ENCODE measurements around the gene MAN1B1. TPM values are rescaled to one million over a fixed set of nuclear protein-coding genes. Genes with fewer than 3 reads are reported as not detected.

Gene MAN1B1
- total RNA-seq, 1 experiment from 2014 or later = 42.6 TPM

- no peak for DNase-seq
- peaks cover 67% of the 10 kb centered on the region for H3K36me3 ChIP-seq
- H3K27ac ChIP-seq = no peak overlapping the region
- H3K4me1 ChIP-seq = no peaks in the 10 kb centered on the region
- H3K4me3 ChIP-seq = no peak overlapping the region
- 0 out of 2 replicates have a peak, but pooled peaks cover 2% of the 10 kb centered on the region for H3K9me3 ChIP-seq (replicated peaks)
- no peaks in the 10 kb centered on the region for H3K27me3 ChIP-seq
Observed at GRCh38 chr9:137103206-137103999, 16.6 kb downstream of the MAN1B1 start.

DNA sequence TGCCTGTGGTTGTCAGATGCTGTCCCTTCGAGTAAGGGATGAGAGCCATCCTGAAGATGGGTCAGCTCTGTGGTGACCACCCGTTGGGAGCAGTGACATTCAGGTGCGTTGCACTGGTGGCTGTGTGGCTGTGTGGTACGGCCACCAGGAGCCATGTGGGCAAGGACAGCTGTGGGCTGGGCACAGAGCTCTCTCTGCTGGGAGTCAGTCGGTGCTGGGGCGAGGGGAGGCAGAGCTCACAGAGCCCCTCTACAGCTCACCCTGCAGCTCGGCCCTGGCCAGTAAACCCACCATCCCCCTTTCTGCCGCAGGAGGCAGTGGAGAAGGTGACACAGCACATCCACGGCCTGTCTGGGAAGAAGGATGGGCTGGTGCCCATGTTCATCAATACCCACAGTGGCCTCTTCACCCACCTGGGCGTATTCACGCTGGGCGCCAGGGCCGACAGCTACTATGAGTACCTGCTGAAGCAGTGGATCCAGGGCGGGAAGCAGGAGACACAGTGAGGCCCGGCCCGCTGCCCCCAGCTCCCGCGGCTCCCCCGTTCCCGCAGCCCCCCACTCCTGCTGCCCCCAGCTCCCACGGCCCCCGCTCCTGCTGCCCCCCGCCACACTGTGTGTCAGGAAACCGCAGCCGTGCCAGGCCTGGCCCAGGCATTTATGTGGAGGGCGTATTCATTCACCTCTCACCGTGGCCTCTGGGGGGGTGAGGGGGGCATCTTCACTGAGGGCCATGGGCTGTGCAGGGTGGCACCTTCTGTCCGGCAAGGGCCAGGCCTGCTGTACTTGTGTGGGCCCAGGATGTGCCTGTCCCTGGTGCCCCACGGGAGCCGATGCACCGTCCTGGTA, 19.3 kb downstream of the MAN1B1 start:
- Histone ChIP-seq H3K9me3 (replicated peaks) (0 out of 2 replicates have a peak, but pooled peaks cover 2% of the 10 kb centered on the region), H3K4me3 (no peak overlapping the region), H3K36me3 (peaks cover 63% of the 10 kb centered on the region)

GRCh38 chr9:137106662-137107250, 20.0 kb downstream of the MAN1B1 start:
- H3K4me3 ChIP-seq = no peak overlapping the region
- no peaks in the 10 kb centered on the region for H3K9me3 ChIP-seq (replicated peaks)
- H3K27me3 ChIP-seq = no peaks in the 10 kb centered on the region
- no peak overlapping the region for H3K27ac ChIP-seq
- H3K36me3 ChIP-seq = peaks cover 56% of the 10 kb centered on the region
- no peak for DNase-seq
- H3K4me1 ChIP-seq = no peaks in the 10 kb centered on the region

More for the DNA sequence above, 19.3 kb downstream of the MAN1B1 start:
- Histone ChIP-seq H3K27ac (no peak overlapping the region), H3K4me1 (no peaks in the 10 kb centered on the region), H3K27me3 (no peaks in the 10 kb centered on the region)
- DNase-seq = no peak

GRCh38 chr9:137107312-137107921, 20.6 kb downstream of the MAN1B1 start:
- Histone ChIP-seq H3K4me1 (no peaks in the 10 kb centered on the region), H3K36me3 (peaks cover 53% of the 10 kb centered on the region), H3K4me3 (no peak overlapping the region)

DNA sequence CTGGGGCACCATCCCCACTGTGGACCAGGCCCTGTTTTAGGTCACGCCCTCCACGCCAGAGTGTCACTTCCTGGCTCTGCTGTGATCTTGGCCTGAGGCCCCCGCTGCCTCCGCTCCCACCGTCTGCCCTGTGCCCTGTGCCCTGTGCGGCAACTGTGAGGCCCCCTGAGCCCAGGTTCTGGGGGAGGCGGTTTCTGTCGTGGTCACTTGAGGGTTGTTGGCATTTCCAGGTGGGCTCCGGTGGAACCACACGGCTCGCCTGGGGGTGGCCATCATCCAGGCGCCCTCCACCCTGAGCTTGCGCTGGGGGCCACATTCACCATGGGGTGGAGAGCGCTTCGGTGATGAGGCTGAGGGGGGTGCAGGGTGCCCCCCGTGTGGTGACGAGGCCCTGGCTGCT, 21.2 kb downstream of the MAN1B1 start:
- Histone ChIP-seq H3K36me3 (peaks cover 53% of the 10 kb centered on the region), H3K27ac (no peak overlapping the region), H3K4me3 (no peak overlapping the region), H3K27me3 (no peaks in the 10 kb centered on the region), H3K4me1 (no peaks in the 10 kb centered on the region), H3K9me3 (replicated peaks) (no peaks in the 10 kb centered on the region)
- DNase-seq = no peak

More at GRCh38 chr9:137107312-137107921, 20.6 kb downstream of the MAN1B1 start:
- DNase-seq = no peak
- no peaks in the 10 kb centered on the region for H3K9me3 ChIP-seq (replicated peaks)
- no peaks in the 10 kb centered on the region for H3K27me3 ChIP-seq
- H3K27ac ChIP-seq = no peak overlapping the region

DNA sequence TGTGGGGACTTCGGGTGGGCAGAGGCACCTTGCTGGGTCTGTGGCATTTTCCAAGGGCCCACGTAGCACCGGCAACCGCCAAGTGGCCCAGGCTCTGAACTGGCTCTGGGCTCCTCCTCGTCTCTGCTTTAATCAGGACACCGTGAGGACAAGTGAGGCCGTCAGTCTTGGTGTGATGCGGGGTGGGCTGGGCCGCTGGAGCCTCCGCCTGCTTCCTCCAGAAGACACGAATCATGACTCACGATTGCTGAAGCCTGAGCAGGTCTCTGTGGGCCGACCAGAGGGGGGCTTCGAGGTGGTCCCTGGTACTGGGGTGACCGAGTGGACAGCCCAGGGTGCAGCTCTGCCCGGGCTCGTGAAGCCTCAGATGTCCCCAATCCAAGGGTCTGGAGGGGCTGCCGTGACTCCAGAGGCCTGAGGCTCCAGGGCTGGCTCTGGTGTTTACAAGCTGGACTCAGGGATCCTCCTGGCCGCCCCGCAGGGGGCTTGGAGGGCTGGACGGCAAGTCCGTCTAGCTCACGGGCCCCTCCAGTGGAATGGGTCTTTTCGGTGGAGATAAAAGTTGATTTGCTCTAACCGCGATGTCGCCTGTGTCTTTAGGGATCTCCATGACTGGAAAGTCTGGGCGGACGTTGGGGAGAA, 21.9 kb downstream of the MAN1B1 start:
- Histone ChIP-seq H3K27me3 (no peaks in the 10 kb centered on the region), H3K9me3 (replicated peaks) (no peaks in the 10 kb centered on the region), H3K4me3 (no peak overlapping the region), H3K27ac (no peak overlapping the region), H3K4me1 (no peaks in the 10 kb centered on the region), H3K36me3 (peaks cover 51% of the 10 kb centered on the region)
- no peak for DNase-seq

GRCh38 chr9:137109250-137110146, 22.7 kb downstream of the MAN1B1 start:
- H3K27ac ChIP-seq = no peak overlapping the region
- no peak for DNase-seq
- H3K4me3 ChIP-seq = no peak overlapping the region
- H3K36me3 ChIP-seq = peaks cover 44% of the 10 kb centered on the region
- H3K4me1 ChIP-seq = no peaks in the 10 kb centered on the region
- H3K9me3 ChIP-seq (replicated peaks) = no peaks in the 10 kb centered on the region
- no peaks in the 10 kb centered on the region for H3K27me3 ChIP-seq

DNA sequence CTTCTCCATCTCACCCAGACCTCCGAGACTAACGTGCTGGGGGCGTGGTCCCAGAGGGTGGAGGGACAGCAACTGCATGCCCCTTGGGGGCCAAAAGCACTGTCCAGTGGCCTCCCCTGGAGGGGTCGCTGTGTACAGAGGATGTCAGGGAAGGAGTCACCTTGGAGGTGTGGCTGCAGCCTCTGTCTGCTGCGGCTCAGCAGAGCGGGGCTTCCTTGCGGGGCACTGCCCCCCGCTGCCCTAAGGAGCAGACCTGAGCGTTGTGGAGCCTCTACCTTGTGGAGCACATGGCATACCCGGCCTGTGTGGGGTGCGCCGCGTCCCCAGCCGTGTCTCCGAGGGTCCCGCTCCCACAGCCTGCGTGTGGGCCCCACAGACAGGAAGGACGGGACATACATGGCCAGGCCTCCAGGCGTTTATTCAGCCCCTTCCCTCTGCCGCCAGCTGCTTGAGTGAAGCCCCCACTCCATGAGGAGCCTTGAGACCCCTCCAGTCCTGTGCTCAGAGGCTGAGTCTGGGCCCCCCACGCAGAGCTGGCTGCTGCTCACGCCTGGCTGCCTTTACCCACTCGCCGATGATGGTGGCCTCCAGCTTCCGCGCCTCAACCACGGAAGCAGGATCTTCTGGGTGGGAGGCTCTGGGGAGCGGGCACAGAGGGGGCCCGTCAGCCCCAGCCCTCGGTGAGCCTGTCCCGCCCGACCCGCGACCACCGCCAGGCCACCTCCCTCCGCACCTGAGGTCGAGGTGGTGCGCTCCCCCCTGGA, 23.5 kb downstream of the MAN1B1 start:
- Histone ChIP-seq H3K36me3 (peaks cover 39% of the 10 kb centered on the region), H3K27ac (no peak overlapping the region), H3K4me1 (peaks cover 4% of the 10 kb centered on the region; the same call in 1 of the 2 replicates), H3K9me3 (replicated peaks) (no peaks in the 10 kb centered on the region), H3K4me3 (no peak overlapping the region), H3K27me3 (peaks cover 4% of the 10 kb centered on the region; the same call in 1 of the 2 replicates)
- DNase-seq = no peak

DNA sequence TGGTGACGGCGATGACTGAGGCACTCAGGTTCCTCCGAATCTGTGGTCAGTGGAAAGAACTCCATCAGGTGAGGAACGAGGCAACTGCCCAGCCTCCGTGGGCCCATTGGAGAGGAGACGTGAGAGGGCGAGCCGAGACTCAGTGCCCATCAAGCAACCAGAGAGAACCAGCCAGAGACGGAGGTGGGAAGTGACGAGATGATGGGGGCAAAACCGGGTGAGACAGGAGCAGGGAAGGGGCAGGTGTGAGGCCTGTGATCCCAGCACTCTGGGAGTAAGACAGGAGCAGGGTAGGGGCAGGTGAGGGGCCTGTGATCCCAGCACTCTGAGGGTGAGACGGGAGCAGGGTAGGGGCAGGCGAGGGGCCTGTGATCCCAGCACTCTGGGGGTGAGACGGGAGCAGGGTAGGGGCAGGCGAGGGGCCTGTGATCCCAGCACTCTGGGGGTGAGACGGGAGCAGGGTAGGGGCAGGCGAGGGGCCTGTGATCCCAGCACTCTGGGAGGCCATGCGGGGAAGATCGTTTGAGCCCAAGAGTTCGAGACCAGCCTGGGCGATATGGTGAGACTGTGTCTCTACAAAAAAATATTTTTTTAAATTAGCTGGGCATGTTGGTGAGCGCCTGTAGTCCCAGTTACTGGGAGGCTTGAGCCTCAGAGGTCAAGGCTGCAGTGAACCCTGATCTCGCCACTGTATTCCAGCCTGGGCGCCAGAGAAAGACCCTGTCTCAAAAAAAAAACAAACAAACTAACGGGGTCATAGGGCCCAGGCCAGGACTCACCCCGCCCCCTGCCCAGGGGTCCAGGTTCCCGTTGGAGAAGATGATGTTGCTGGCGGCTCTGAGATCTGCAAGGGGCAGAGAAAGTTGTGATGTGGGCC, 24.4 kb downstream of the MAN1B1 start:
- Histone ChIP-seq H3K4me1 (peaks cover 7% of the 10 kb centered on the region; the same call in 1 of the 2 replicates), H3K9me3 (replicated peaks) (no peaks in the 10 kb centered on the region), H3K4me3 (no peak overlapping the region), H3K27me3 (peaks cover 10% of the 10 kb centered on the region; the same call in 1 of the 2 replicates), H3K36me3 (peaks cover 33% of the 10 kb centered on the region), H3K27ac (no peak overlapping the region)
- DNase-seq = no peak

DNA sequence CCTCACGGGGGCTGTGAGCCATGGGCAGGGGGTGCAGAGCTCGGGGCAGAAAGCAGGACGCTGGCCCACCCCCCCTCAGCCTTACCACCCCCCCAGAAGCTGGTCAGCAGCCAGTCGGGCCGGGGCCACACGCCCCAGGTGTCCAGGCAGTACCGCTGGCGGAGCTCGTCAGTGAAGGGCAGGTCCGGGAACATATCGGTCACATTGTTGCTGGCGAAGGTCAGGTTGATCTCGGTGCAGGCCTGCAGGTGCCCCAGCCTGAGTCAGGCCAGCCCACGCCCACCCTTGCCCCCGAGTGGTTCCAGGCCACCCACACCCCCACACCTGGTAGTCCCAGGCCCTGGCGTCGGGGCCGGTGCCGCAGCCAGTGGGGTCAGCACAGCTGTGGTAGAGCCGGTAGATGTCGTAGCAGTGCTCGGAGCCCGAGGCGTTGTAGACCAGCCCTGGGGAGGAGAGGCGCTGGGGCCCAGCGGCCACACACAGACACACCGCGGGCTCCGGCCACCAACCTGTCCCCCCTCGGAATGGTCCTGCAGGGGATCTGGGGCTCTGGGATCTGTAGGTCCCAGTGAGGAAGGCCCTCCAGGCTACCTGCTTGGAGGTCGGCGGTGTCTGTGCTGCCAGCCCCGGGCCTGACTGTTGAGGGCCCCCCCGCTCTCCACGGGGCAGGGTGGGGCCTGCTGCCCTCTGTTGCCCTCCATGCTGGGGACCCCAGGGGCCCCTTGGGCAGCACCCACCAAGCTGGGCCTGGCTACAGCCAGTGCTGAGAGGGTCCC, 25.2 kb downstream of the MAN1B1 start:
- Histone ChIP-seq H3K36me3 (peaks cover 28% of the 10 kb centered on the region), H3K4me3 (no peak overlapping the region), H3K4me1 (peaks cover 8% of the 10 kb centered on the region; the same call in 1 of the 2 replicates), H3K27me3 (peaks cover 14% of the 10 kb centered on the region; the same call in 1 of the 2 replicates), H3K9me3 (replicated peaks) (no peaks in the 10 kb centered on the region), H3K27ac (no peak overlapping the region)
- no peak for DNase-seq

DNA sequence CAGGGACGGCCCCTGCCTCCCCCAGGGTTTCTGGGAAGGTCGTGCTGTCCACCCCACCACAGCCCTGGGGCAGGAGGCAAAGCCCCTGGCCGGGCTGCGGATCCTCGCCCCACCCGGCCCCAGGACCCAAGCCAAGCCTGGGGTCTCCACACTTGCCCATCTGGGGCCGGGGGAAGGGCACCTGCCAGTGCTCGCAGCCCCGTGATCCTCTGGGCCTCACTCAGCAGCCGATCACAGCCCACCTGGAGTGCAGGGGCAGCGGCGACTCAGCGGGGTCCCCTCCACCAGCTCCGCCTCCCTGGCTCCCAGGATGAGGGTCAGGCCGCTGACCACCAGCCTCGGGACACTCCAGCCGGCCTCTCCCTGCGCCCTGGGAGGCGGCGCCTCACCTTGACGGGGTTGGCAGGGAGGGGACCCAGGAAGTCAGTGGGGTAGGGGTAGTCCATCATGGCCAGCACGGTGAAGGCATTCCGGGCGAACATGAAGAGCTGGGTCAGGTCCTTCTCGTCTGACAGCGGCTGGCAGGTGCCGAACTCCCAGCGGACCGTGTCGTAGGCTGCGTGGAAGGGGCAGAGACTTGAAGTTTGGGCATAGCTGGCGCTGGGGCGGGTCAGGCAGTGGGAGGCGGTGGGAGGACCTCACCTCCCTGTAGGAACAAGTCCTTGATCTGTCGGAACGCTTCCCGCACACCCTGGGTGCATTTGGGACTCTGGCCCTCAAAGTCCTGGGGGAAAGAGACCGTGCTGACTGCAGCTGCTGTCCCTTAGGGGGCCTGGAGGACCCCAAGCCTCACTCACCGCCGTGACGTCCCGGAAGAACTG, 26.0 kb downstream of the MAN1B1 start:
- Histone ChIP-seq H3K27ac (no peak overlapping the region), H3K9me3 (replicated peaks) (no peaks in the 10 kb centered on the region), H3K4me1 (peaks cover 8% of the 10 kb centered on the region; the same call in 1 of the 2 replicates), H3K27me3 (peaks cover 14% of the 10 kb centered on the region; the same call in 1 of the 2 replicates), H3K36me3 (peaks cover 20% of the 10 kb centered on the region), H3K4me3 (no peak overlapping the region)
- DNase-seq = no peak
